HG03575 (cell line): ENCODE data around the gene METTL26.

Experiments used
- ATAC-seq: cut with Tn5 transposase; IDR thresholded peaks from one replicate; pipeline ENCODE4 v1.9.1; 2021; ENCODE audit not compliant: unreplicated experiment, insufficient number of reproducible peaks, low FRiP score; ENCODE audit errors: extremely low read depth

METTL26 gene

GRCh38 chr16:629185-629832 is 6.8 kb downstream of the METTL26 start:
- no peak for ATAC-seq

GRCh38 chr16:628321-629061 is 7.6 kb downstream of the METTL26 start:
- no peak for ATAC-seq

GRCh38 chr16:627454-628239 is 8.5 kb downstream of the METTL26 start:
- ATAC-seq = no peak

GRCh38 chr16:626787-627453 is 9.2 kb downstream of the METTL26 start:
- no peak for ATAC-seq

- no peak for ATAC-seq
These were observed 9.9 kb downstream of the METTL26 start for GRCh38 chr16:625977-626765.

- ATAC-seq = no peak
These were observed 10.8 kb downstream of the METTL26 start for GRCh38 chr16:625117-625976.

GRCh38 chr16:624526-625070 is 11.5 kb downstream of the METTL26 start:
- ATAC-seq = no peak

- ATAC-seq = no peak
These were observed 13.2 kb downstream of the METTL26 start for GRCh38 chr16:622920-623280.

- ATAC-seq = no peak
These were observed 14.5 kb downstream of the METTL26 start for GRCh38 chr16:621526-622105.

GRCh38 chr16:620700-621525 is 15.2 kb downstream of the METTL26 start:
- no peak for ATAC-seq

- no peak for ATAC-seq
These were observed 16.5 kb downstream of the METTL26 start for GRCh38 chr16:619476-620100.

- no peak for ATAC-seq
These were observed 18.2 kb downstream of the METTL26 start for GRCh38 chr16:617855-618254.

- ATAC-seq = no peak
These were observed 19.1 kb downstream of the METTL26 start for GRCh38 chr16:616733-617586.

- ATAC-seq = no peak
These were observed 21.0 kb downstream of the METTL26 start for GRCh38 chr16:615122-615521.
